Measurements from ENCODE around the gene PCYOX1L.

PCYOX1L gene

DNA sequence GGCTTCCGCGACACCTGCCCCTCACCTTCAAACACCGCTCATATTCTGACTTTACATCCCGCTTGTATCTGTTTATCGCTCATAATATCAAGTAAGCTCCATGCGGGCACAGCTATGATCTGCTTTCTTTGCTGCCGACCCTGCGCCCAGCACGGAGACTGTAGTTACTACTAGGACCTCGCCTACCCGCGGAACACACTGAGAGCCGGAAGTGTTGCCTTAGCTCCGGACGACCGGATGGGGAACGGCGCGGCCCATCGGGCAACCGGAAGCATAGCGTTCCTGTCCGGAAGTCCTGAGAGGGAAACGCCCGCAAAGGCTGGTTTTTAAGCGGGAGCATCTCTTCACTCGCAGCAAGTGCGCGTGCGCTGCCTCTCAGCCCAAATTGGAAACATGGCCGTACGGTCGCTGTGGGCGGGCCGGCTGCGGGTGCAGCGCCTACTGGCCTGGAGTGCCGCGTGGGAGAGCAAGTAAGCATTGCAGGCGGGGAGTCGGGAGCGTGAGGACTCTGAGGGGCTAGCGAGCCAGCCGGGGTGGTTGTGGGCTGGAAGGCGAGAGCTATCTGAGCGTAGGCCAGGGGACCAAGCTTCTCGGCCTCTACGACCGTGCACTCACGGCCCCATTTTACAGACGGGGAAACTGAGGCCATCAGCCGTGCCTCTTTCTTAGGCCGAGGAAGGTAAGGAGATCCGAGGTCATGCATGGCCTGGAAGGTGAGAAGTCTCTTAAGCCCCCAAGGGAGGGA is 12.5 kb upstream of the PCYOX1L start, which contains the start of gene GRPEL2:
TSS of gene GRPEL2 (plus strand) at position 353 of the 745 bp plus-strand sequence. CDS start at position 394, 41 bp downstream.
- TF ChIP-seq CTCF (IDR thresholded peaks at IDR 0.05; ENCODE audit: insufficient read depth, low read depth, low read length, missing control alignments) = no peak
- peak within 1 kb of the TSS; percentile 100 for H3K4me3 ChIP-seq (ENCODE audit: low read depth, low read length)
- peak; percentile 98 for DNase-seq (ENCODE audit: low read depth)

DNA sequence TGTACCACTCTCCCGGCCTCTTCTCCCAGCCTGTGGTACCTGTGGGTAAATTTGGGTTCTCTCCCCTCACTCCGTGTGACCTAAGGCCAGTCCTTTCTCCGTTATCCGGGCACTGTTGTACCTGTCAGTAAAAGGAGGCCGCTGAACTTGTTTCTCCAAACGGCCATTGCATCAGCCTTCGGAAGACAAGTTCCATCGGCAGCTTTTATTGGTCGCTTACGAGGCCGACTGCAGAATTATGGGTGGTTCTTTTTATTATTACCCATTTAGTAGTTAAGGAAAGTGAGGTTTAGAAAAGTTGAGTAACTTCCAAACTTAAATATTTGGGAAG is 12.0 kb upstream of the PCYOX1L start:
- peak; percentile 44 for DNase-seq (ENCODE audit: low read depth)

GRCh38 chr5:149348518-149348917 is 9.3 kb upstream of the PCYOX1L start:
- no peak overlapping the region for H3K4me3 ChIP-seq (ENCODE audit: low read depth, low read length)
- no peak for TF ChIP-seq CTCF (IDR thresholded peaks at IDR 0.05; ENCODE audit: insufficient read depth, low read depth, low read length, missing control alignments)
- no peak for DNase-seq (ENCODE audit: low read depth)

More for the DNA sequence above, 12.0 kb upstream of the PCYOX1L start:
- peak overlapping the region; percentile 100 for H3K4me3 ChIP-seq (ENCODE audit: low read depth, low read length)
- TF ChIP-seq CTCF (IDR thresholded peaks at IDR 0.05; ENCODE audit: insufficient read depth, low read depth, low read length, missing control alignments) = no peak

DNA sequence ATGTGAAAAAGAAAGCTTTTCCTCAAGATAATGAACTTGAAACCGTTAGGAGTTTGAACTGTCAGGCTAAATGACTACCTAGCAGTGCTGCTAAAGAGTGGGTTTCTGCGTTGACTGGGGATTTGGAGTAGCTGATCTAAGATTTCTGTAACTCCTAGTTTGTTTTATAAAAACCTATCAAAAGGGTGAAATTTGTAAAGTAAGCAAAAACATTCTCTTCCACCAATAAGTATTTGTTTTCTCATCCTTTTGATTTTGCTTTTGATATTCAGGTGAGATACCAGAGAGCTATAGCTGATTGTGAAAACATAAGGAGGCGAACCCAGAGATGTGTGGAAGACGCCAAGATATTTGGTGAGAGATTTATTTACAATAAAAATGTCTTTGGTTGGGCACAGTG is 8.5 kb upstream of the PCYOX1L start:
- no peak for TF ChIP-seq CTCF (IDR thresholded peaks at IDR 0.05; ENCODE audit: insufficient read depth, low read depth, low read length, missing control alignments)
- DNase-seq (ENCODE audit: low read depth) = no peak
- no peak overlapping the region for H3K4me3 ChIP-seq (ENCODE audit: low read depth, low read length)

- no peak overlapping the region for H3K4me3 ChIP-seq (ENCODE audit: low read depth, low read length)
- no peak for DNase-seq (ENCODE audit: low read depth)
- no peak for TF ChIP-seq CTCF (IDR thresholded peaks at IDR 0.05; ENCODE audit: insufficient read depth, low read depth, low read length, missing control alignments)
Measured at GRCh38 chr5:149352169-149352568, 5.7 kb upstream of the PCYOX1L start.

DNA sequence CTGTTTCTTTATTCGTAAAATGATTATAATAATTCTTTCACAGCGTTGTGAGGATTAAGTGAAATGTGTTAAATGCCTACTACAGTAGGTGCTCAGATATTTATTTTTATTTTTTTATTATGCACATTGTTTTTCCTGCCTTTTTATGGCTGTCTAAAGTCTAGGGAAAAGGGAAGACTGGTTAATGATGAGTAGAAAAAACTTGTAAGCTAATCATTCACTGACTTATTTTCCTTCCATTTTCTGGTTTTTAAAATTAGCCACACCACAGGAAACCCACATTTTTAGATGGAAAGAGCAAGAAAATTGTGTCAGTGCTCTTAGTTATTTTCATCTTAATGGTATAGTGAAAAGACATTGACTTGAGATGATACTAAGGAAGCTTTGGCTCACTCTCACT is 3.9 kb upstream of the PCYOX1L start:
- DNase-seq (ENCODE audit: low read depth) = no peak
- no peak for TF ChIP-seq CTCF (IDR thresholded peaks at IDR 0.05; ENCODE audit: insufficient read depth, low read depth, low read length, missing control alignments)
- no peak overlapping the region for H3K4me3 ChIP-seq (ENCODE audit: low read depth, low read length)

- TF ChIP-seq CTCF (IDR thresholded peaks at IDR 0.05; ENCODE audit: insufficient read depth, low read depth, low read length, missing control alignments) = no peak
- H3K4me3 ChIP-seq (ENCODE audit: low read depth, low read length) = no peak overlapping the region
- DNase-seq (ENCODE audit: low read depth) = no peak
Measured at GRCh38 chr5:149355688-149356087, 2.2 kb upstream of the PCYOX1L start.

Measured in GM12865 (cell line).